ENCODE data around the gene SLC7A10. TPM values are rescaled to one million over a fixed set of nuclear protein-coding genes. Genes with fewer than 3 reads are reported as not detected.

Gene SLC7A10
- polyA plus RNA-seq, 1 donor from 2014 or later: not detected

DNA sequence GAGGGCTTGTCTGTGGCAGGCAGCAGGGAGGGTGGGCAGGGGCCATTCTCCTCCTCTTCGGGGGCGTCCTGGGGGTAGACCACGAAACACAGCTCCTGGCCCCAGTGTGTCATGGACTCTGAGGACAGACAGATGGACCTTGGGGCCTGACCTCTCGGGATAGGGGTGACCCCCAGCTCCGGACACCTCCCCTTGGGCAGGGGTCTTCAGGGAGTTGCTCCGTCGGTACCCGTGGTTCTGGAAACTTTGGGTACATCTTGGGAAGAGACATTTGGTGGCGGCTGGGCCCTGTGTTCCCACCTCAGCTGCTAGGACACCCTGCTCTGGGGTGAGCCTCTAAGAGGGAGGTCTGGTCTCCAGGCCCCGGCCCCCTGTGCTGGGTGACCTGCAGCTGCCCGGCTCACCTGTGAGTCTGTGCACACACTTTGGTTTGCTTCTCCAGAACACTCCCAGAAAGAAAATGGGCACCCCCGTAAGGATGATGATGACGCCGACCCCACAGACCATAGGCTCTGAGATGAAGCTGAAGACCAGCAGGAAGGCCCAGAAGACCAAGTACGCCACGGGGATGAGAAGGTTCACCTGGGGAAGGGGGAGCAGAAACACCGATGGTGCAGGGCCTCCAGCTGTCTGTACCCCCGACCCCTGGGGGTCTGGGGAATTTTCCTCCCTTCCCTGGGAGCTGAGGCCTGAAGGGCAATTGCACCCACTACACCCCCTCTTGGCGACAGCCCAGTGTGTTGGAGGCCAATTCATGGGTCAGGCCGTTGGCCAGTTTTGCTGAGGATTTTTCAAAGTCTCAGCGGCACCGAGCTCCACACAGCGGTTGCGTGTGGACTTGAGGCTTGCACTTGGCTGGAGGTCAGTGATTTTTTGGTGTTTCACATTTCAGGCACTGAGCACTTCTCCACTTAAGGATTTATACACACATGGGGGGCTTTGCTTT, 16.5 kb downstream of the SLC7A10 start:
- Histone ChIP-seq H3K9me2 (ENCODE audit: insufficient read depth, low read length) (no peaks in the 10 kb centered on the region), H3K27ac (ENCODE audit: low read length) (no peak overlapping the region), H3K27me3 (ENCODE audit: insufficient read depth, low read depth, low read length) (no peaks in the 10 kb centered on the region), H3K4me2 (ENCODE audit: low read length) (no peak overlapping the region), H4K20me1 (ENCODE audit: insufficient read depth) (no peaks in the 10 kb centered on the region), H3F3A (ENCODE audit: insufficient read depth, low read length, poor library complexity, severe bottlenecking) (no peaks in the 10 kb centered on the region), H2AFZ (ENCODE audit: low read depth, low read length) (no peak overlapping the region), H3K4me3 (ENCODE audit: low read length) (no peak overlapping the region), H3K9me3 (ENCODE audit: low read length) (no peaks in the 10 kb centered on the region), H3K36me3 (ENCODE audit: insufficient read depth, low read length) (no peaks in the 10 kb centered on the region), H3K9ac (ENCODE audit: low read length) (no peak overlapping the region), H3K79me2 (replicated peaks; ENCODE audit: insufficient read depth, low read length) (no peaks in the 10 kb centered on the region)
- TF ChIP-seq MXI1 (conservative IDR thresholded peaks at IDR 0.05; ENCODE audit: poor library complexity, severe bottlenecking) (no peak), EP300 (conservative IDR thresholded peaks at IDR 0.05; ENCODE audit: poor library complexity, severe bottlenecking) (no peak), EZH2 (IDR thresholded peaks at IDR 0.05; ENCODE audit: borderline replicate concordance, insufficient read depth, low read length, poor library complexity, severe bottlenecking) (no peak), POLR2AphosphoS5 (IDR thresholded peaks at IDR 0.05) (no peak), RAD21 (conservative IDR thresholded peaks at IDR 0.05) (no peak), TAF1 (IDR thresholded peaks at IDR 0.05; ENCODE audit: low read depth) (no peak), SMC3 (conservative IDR thresholded peaks at IDR 0.05; ENCODE audit: poor library complexity) (no peak)
- TF ChIP-seq, protein P1, sequence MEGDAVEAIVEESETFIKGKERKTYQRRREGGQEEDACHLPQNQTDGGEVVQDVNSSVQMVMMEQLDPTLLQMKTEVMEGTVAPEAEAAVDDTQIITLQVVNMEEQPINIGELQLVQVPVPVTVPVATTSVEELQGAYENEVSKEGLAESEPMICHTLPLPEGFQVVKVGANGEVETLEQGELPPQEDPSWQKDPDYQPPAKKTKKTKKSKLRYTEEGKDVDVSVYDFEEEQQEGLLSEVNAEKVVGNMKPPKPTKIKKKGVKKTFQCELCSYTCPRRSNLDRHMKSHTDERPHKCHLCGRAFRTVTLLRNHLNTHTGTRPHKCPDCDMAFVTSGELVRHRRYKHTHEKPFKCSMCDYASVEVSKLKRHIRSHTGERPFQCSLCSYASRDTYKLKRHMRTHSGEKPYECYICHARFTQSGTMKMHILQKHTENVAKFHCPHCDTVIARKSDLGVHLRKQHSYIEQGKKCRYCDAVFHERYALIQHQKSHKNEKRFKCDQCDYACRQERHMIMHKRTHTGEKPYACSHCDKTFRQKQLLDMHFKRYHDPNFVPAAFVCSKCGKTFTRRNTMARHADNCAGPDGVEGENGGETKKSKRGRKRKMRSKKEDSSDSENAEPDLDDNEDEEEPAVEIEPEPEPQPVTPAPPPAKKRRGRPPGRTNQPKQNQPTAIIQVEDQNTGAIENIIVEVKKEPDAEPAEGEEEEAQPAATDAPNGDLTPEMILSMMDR (IDR thresholded peaks at IDR 0.05; ENCODE audit: poor library complexity, severe bottlenecking): no peak
- TF ChIP-seq, protein P2, sequence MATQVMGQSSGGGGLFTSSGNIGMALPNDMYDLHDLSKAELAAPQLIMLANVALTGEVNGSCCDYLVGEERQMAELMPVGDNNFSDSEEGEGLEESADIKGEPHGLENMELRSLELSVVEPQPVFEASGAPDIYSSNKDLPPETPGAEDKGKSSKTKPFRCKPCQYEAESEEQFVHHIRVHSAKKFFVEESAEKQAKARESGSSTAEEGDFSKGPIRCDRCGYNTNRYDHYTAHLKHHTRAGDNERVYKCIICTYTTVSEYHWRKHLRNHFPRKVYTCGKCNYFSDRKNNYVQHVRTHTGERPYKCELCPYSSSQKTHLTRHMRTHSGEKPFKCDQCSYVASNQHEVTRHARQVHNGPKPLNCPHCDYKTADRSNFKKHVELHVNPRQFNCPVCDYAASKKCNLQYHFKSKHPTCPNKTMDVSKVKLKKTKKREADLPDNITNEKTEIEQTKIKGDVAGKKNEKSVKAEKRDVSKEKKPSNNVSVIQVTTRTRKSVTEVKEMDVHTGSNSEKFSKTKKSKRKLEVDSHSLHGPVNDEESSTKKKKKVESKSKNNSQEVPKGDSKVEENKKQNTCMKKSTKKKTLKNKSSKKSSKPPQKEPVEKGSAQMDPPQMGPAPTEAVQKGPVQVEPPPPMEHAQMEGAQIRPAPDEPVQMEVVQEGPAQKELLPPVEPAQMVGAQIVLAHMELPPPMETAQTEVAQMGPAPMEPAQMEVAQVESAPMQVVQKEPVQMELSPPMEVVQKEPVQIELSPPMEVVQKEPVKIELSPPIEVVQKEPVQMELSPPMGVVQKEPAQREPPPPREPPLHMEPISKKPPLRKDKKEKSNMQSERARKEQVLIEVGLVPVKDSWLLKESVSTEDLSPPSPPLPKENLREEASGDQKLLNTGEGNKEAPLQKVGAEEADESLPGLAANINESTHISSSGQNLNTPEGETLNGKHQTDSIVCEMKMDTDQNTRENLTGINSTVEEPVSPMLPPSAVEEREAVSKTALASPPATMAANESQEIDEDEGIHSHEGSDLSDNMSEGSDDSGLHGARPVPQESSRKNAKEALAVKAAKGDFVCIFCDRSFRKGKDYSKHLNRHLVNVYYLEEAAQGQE (IDR thresholded peaks at IDR 0.05; ENCODE audit: borderline replicate concordance): no peak

DNA sequence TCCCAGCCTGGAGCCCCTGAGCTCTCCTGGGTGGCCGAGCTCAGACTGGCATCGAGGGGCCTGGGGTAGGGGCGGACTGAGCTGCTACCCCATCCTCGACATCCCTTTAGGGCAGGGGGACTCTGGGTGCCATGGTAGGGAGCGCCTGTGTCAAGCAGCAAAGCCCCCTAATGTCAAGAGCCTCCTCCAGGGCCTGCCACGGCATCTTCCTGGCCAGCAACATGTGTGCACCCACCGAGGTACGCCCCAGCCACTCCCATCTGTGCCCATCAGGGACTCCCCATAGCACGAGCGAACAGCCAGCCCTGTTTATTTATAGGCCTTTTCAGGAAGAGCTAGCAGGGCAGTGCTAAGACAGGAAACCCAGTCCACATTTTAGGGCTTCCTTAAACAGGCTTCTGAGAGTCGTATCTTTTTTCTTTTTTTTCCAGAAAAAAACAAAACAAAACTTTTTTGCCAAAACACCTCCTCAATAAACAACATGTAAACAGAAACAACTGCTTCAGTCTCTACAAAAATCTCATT, 17.2 kb downstream of the SLC7A10 start:
- no peak overlapping the region for H3K27ac ChIP-seq (ENCODE audit: low read length)

More for the DNA sequence above, 17.2 kb downstream of the SLC7A10 start:
- Histone ChIP-seq H3K9me3 (ENCODE audit: low read length) (no peaks in the 10 kb centered on the region), H3K4me2 (ENCODE audit: low read length) (no peak overlapping the region), H2AFZ (ENCODE audit: low read depth, low read length) (no peak overlapping the region), H3K9me2 (ENCODE audit: insufficient read depth, low read length) (no peaks in the 10 kb centered on the region), H3K27me3 (ENCODE audit: insufficient read depth, low read depth, low read length) (no peaks in the 10 kb centered on the region), H3K4me3 (ENCODE audit: low read length) (no peak overlapping the region), H3K79me2 (replicated peaks; ENCODE audit: insufficient read depth, low read length) (no peaks in the 10 kb centered on the region), H3F3A (ENCODE audit: insufficient read depth, low read length, poor library complexity, severe bottlenecking) (no peaks in the 10 kb centered on the region), H4K20me1 (ENCODE audit: insufficient read depth) (no peaks in the 10 kb centered on the region), H3K36me3 (ENCODE audit: insufficient read depth, low read length) (no peaks in the 10 kb centered on the region), H3K9ac (ENCODE audit: low read length) (no peak overlapping the region)
- TF ChIP-seq POLR2AphosphoS5 (IDR thresholded peaks at IDR 0.05): no peak
- TF ChIP-seq, protein P1 (IDR thresholded peaks at IDR 0.05; ENCODE audit: poor library complexity, severe bottlenecking): no peak
- no peak for TF ChIP-seq EP300 (conservative IDR thresholded peaks at IDR 0.05; ENCODE audit: poor library complexity, severe bottlenecking)
- no peak for TF ChIP-seq EZH2 (IDR thresholded peaks at IDR 0.05; ENCODE audit: borderline replicate concordance, insufficient read depth, low read length, poor library complexity, severe bottlenecking)
- no peak for TF ChIP-seq TAF1 (IDR thresholded peaks at IDR 0.05; ENCODE audit: low read depth)
- TF ChIP-seq, protein P2 (IDR thresholded peaks at IDR 0.05; ENCODE audit: borderline replicate concordance): no peak
- no peak for TF ChIP-seq MXI1 (conservative IDR thresholded peaks at IDR 0.05; ENCODE audit: poor library complexity, severe bottlenecking)
- TF ChIP-seq RAD21 (conservative IDR thresholded peaks at IDR 0.05): no peak
- no peak for TF ChIP-seq SMC3 (conservative IDR thresholded peaks at IDR 0.05; ENCODE audit: poor library complexity)

Measured in neural cell (in vitro differentiated cells).